Measurements from ENCODE around the gene GMPS.

GMPS gene

GRCh38 chr3:155983834-155984474 is 113.5 kb downstream of the GMPS start:
- CTCF ChIA-PET: interaction anchor here (1.2 kb wide), 1 partner anchor 10 kb away, joined by 3 read pairs; no protein-coding TSS in a partner anchor
- TF ChIP-seq CTCF (IDR thresholded peaks at IDR 0.05; ENCODE audit: control extremely low read depth, extremely low read depth, low read depth, missing control alignments): no peak
- POLR2A ChIA-PET: no interaction called here
- DNase-seq (ENCODE audit: extremely low spot score): no peak

- no peak for TF ChIP-seq CTCF (IDR thresholded peaks at IDR 0.05; ENCODE audit: control extremely low read depth, extremely low read depth, low read depth, missing control alignments)
- ChIA-PET CTCF (no interaction called here), POLR2A (no interaction called here)
- DNase-seq (ENCODE audit: extremely low spot score): no peak
These were observed 114.5 kb downstream of the GMPS start for GRCh38 chr3:155984791-155985417.

- CTCF ChIA-PET: interaction anchor here (1.3 kb wide), 1 partner anchor 17 kb away, joined by 4 read pairs; no protein-coding TSS in a partner anchor
- no peak for TF ChIP-seq CTCF (IDR thresholded peaks at IDR 0.05; ENCODE audit: control extremely low read depth, extremely low read depth, low read depth, missing control alignments)
- POLR2A ChIA-PET: no interaction called here
- no peak for DNase-seq (ENCODE audit: extremely low spot score)
These were observed 119.1 kb downstream of the GMPS start for GRCh38 chr3:155989536-155989935.

- no peak for DNase-seq (ENCODE audit: extremely low spot score)
- ChIA-PET POLR2A (no interaction called here), CTCF (no interaction called here)
- no peak for TF ChIP-seq CTCF (IDR thresholded peaks at IDR 0.05; ENCODE audit: control extremely low read depth, extremely low read depth, low read depth, missing control alignments)
These were observed 120.8 kb downstream of the GMPS start for GRCh38 chr3:155991212-155991611.

- no peak for DNase-seq (ENCODE audit: extremely low spot score)
- ChIA-PET CTCF (interaction anchor here (1.3 kb wide), 1 partner anchor 12 kb away, joined by 4 read pairs; no protein-coding TSS in a partner anchor), POLR2A (no interaction called here)
- no peak for TF ChIP-seq CTCF (IDR thresholded peaks at IDR 0.05; ENCODE audit: control extremely low read depth, extremely low read depth, low read depth, missing control alignments)
These were observed 121.4 kb downstream of the GMPS start for GRCh38 chr3:155991847-155992246.
